Measurements from ENCODE around the gene LEUTX.

The LEUTX gene

DNA sequence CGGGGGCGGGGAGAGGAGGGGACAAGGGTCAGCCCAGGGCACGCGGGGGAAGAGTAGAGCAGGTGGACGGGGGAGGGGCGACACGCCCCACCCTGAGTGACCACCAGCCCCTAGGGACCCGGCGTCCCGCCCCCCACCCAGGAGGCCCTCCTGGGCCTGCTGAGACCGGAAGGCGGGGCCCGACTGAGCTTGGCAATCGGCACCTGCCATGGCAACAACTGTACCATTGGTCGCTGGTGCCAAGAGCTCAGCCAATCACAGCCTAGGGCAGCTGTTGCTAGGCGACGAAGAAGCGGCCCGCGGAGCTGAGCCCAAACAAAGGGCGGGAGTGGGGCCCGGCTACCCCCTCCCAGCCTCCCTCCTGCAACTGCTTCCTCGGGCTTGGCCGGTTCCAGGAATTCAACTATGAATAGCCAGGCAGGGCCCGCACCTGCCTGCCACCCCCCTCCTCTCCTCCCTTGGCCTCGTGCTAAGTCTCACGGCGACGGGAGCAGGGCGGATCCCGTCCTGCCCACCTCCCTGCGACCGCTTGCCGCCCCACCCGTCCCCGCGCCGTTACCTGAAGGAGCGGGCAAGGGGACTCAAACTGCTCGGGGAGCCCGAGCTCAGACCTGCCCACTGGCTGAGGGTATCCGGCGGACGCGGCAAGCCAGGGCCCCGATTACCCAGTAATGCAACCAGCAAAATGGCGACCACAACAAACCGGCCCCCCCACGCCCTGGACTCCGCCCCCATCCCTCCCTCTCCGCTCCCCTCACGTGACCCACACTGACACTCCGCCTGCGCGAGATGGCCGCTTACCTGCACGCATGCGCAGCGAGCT is 55.0 kb downstream of the LEUTX start, which contains the start of gene DYRK1B:
Gene DYRK1B (minus strand): TSS at position 699 of the 823 bp plus-strand sequence. CDS start 2,295 bp downstream, outside the sequence.
- peak within 1 kb of the TSS; percentile 99 for H3K27ac ChIP-seq (ENCODE audit: insufficient read depth, low read length, poor library complexity, severe bottlenecking)
- DNase-seq = peak; percentile 94 to 98 (median 97)
- no peaks in the 10 kb centered on the region for H3K27me3 ChIP-seq (replicated peaks; ENCODE audit: control insufficient read depth, insufficient read depth, low read length, poor library complexity, severe bottlenecking)
- peaks cover 18% of the 10 kb centered on the region for H3K4me1 ChIP-seq (ENCODE audit: control insufficient read depth, insufficient read depth, low read length, poor library complexity, severe bottlenecking)
- peak within 1 kb of the TSS; percentile 100 for H3K4me3 ChIP-seq (ENCODE audit: insufficient read depth, low read depth, low read length, poor library complexity, severe bottlenecking)
- H3K36me3 ChIP-seq (ENCODE audit: control insufficient read depth, insufficient read depth, low read length) = peaks cover 48% of the 10 kb centered on the region
- H3K9me3 ChIP-seq (ENCODE audit: control insufficient read depth, low read length) = no peaks in the 10 kb centered on the region

DNA sequence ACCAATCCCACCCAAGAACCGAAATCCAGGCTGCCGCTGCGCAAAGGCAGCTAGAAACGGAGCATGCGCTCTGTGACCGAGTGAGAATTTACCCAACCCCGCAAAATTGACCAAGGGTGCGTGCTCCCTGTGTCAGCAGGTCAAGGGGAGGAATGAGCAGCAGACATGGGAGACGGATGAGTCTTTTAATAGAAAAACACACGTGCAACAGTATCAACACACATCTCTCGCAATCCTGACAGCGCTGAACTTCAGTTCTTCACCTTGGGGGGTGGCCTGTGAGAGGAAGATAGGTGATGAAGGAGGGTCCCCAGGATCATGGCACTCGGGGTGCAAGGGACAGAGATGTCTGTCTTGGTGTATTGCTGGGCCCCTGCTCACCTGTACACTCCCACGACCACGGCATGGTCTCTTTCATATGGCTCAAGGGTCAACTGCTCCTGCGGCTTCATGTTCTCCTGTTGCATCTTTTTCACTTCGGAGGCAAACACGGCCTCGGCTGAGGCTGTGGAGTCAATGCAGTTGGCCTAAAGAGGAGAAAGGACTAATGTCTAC is 55.7 kb downstream of the LEUTX start:
- no peak overlapping the region for H3K4me3 ChIP-seq (ENCODE audit: insufficient read depth, low read depth, low read length, poor library complexity, severe bottlenecking)
- H3K9me3 ChIP-seq (ENCODE audit: control insufficient read depth, low read length) = no peaks in the 10 kb centered on the region
- peaks cover 54% of the 10 kb centered on the region for H3K36me3 ChIP-seq (ENCODE audit: control insufficient read depth, insufficient read depth, low read length)
- H3K4me1 ChIP-seq (ENCODE audit: control insufficient read depth, insufficient read depth, low read length, poor library complexity, severe bottlenecking) = peaks cover 18% of the 10 kb centered on the region
- DNase-seq = no peak
- no peaks in the 10 kb centered on the region for H3K27me3 ChIP-seq (replicated peaks; ENCODE audit: control insufficient read depth, insufficient read depth, low read length, poor library complexity, severe bottlenecking)
- H3K27ac ChIP-seq (ENCODE audit: insufficient read depth, low read length, poor library complexity, severe bottlenecking) = peak overlapping the region; percentile 99

Data from effector memory CD4-positive, alpha-beta T cell (primary cell).